ENCODE results near the gene ESYT3.

DNA sequence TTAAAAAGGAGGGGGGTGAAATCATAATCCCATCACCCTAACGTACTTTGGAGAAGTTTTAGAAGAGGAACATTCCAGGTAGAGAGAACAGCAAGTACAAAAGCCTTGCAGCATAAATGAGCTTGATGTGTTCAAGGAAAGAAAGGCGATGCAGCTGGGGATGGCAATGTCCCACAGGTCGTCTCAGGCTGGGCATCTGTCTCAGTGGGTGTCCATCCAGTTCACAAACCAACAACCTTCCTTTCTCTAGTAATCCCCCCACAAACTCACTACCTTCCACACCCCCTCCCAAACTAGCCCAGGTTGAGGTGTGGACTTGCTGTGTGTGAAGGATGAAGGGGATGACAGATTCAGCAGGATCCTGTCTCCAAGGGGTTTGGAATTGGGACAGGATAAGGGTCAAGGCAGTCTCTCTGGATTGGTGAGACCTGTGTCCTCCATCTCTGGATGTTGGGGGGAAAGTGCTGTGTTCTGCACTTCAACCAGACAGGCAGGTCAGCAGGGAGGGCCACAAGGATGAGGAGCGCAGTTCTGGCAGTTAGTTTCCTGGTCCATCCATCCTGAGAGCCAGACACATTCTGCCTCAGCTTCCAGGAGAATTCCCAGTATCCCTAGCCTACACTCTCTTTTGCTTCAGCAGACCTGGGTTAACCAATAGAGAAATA is 1.7 kb upstream of the ESYT3 start:
- TF ChIP-seq POLR2AphosphoS5 (IDR thresholded peaks at IDR 0.05; ENCODE audit: low read depth) (no peak), EZH2 (IDR thresholded peaks at IDR 0.05; ENCODE audit: low read depth, unreplicated experiment) (no peak), EZH2phosphoT487 (IDR thresholded peaks at IDR 0.05; ENCODE audit: unreplicated experiment) (no peak), CREB1 (CRISPR knock-in tag; IDR thresholded peaks at IDR 0.05; ENCODE audit: low read depth) (no peak), JUNB (IDR thresholded peaks at IDR 0.05; ENCODE audit: unreplicated experiment) (no peak)
- TF ChIP-seq, protein P1, sequence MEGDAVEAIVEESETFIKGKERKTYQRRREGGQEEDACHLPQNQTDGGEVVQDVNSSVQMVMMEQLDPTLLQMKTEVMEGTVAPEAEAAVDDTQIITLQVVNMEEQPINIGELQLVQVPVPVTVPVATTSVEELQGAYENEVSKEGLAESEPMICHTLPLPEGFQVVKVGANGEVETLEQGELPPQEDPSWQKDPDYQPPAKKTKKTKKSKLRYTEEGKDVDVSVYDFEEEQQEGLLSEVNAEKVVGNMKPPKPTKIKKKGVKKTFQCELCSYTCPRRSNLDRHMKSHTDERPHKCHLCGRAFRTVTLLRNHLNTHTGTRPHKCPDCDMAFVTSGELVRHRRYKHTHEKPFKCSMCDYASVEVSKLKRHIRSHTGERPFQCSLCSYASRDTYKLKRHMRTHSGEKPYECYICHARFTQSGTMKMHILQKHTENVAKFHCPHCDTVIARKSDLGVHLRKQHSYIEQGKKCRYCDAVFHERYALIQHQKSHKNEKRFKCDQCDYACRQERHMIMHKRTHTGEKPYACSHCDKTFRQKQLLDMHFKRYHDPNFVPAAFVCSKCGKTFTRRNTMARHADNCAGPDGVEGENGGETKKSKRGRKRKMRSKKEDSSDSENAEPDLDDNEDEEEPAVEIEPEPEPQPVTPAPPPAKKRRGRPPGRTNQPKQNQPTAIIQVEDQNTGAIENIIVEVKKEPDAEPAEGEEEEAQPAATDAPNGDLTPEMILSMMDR (conservative IDR thresholded peaks at IDR 0.05; ENCODE audit: low read depth in 2 of 2) = no peak
